A673 (cell line): Measurements from ENCODE around the gene GPR17. TPM values are rescaled to one million over a fixed set of nuclear protein-coding genes. Genes with fewer than 3 reads are reported as not detected.

Source experiments
- BruUV-seq: library from RNA; stranded (reverse); fragments of 400-500 nt; replicated peaks from 2 replicates; lab custom pipeline; 2021; lab: Mats Ljungman, UMichigan
- CTCF ChIA-PET: fragments of 300-600 bp; sonication (Branson Sonifier 250); formaldehyde crosslinking; loops from one replicate; lab custom pipeline; 2022; ENCODE audit warnings: antibody characterized with exemption; lab: Charles Lee
- POLR2A ChIA-PET: fragments of 300-600 bp; sonication (Branson Sonifier 250); formaldehyde crosslinking; loops from one replicate; lab custom pipeline; 2022; ENCODE audit warnings: antibody characterized with exemption; ENCODE audit not compliant: low non-redundant PET; lab: Charles Lee
- DNase-seq: peaks from one replicate; pipeline ENCODE4 v3.0.0-alpha.2; 2015; ENCODE audit warnings: low spot score
- H3K27ac ChIP-seq: fragments of 200-600 bp; sonication (generic); 2 replicates; pipeline ENCODE4 v1.5.1; 2016; ENCODE audit warnings: mixed run types, low read depth, mild to moderate bottlenecking, mixed read lengths, antibody characterized with exemption, low read length; ENCODE audit not compliant: poor library complexity, severe bottlenecking
- H3K27me3 ChIP-seq: fragments of 200-600 bp; sonication (generic); replicated peaks from 2 replicates; pipeline ENCODE4 v1.6.1; 2017; ENCODE audit warnings: mixed run types, low read depth, mild to moderate bottlenecking, mixed read lengths, antibody characterized with exemption, low read length; ENCODE audit not compliant: insufficient read depth, poor library complexity
- H3K36me3 ChIP-seq: fragments of 200-600 bp; sonication (generic); 2 replicates; pipeline ENCODE4 v1.6.1; 2016; ENCODE audit warnings: mixed run types, mild to moderate bottlenecking, mixed read lengths, antibody characterized with exemption, low read length; ENCODE audit not compliant: insufficient read depth, poor library complexity, severe bottlenecking
- H3K4me1 ChIP-seq: fragments of 200-600 bp; sonication (generic); 2 replicates; pipeline ENCODE4 v1.6.1; 2017; ENCODE audit warnings: mixed run types, mild to moderate bottlenecking, mixed read lengths, antibody characterized with exemption, low read length; ENCODE audit not compliant: insufficient read depth, poor library complexity, severe bottlenecking
- H3K4me3 ChIP-seq: fragments of 200-600 bp; sonication (generic); 2 replicates; pipeline ENCODE4 v1.5.1; 2016; ENCODE audit warnings: low read depth, mixed run types, mild to moderate bottlenecking, mixed read lengths, low read length; ENCODE audit not compliant: poor library complexity, severe bottlenecking
- H3K9me3 ChIP-seq: fragments of 200-600 bp; sonication (generic); 2 replicates; pipeline ENCODE4 v1.6.1; 2016; ENCODE audit warnings: mixed run types, low read depth, mild to moderate bottlenecking, mixed read lengths, antibody characterized with exemption, low read length; ENCODE audit not compliant: poor library complexity, severe bottlenecking
- CTCF ChIP-seq: fragments of 300-800, 200-600 bp; sonication (generic); conservative IDR thresholded peaks from 2 replicates; pipeline ENCODE4 v1.5.1; 2017; ENCODE audit warnings: low read depth, mild to moderate bottlenecking, antibody characterized with exemption, low read length, moderate library complexity, mixed read lengths
- EZH2 ChIP-seq: fragments of 200-600 bp; sonication (generic); IDR thresholded peaks from 2 replicates; pipeline ENCODE4 v1.6.1; 2017; ENCODE audit warnings: borderline replicate concordance, low read depth, mild to moderate bottlenecking, mixed read lengths, antibody characterized with exemption, low read length; ENCODE audit not compliant: poor library complexity, severe bottlenecking
- intact Hi-C: fragments of 100-400 bp; cut with micrococcal nuclease; formaldehyde crosslinking; loops from one replicate; pipeline ENCODE4 v1.10.0; 2022; ENCODE audit not compliant: unreplicated experiment
- total RNA-seq: library from RNA; stranded (reverse); gene quantifications from 2 replicates; pipeline ENCODE4 v1.2.3, GENCODE V29; 2021

GPR17 gene
- total RNA-seq, 1 experiment from 2014 or later = 0.45 TPM

GRCh38 chr2:127683757-127684156 lies 37.8 kb downstream of the GPR17 start:
- Histone ChIP-seq H3K27me3 (no peaks in the 10 kb centered on the region), H3K27ac (no peak overlapping the region), H3K36me3 (no peaks in the 10 kb centered on the region), H3K4me3 (no peak overlapping the region), H3K4me1 (peaks cover 9% of the 10 kb centered on the region), H3K9me3 (peaks cover 8% of the 10 kb centered on the region)
- CTCF ChIA-PET = no interaction called here
- POLR2A ChIA-PET = no interaction called here
- intact Hi-C loops = no loop called here
- no peak for DNase-seq
- TF ChIP-seq EZH2 (no peak), CTCF (no peak)
- BruUV-seq = no TSS peak

- peaks cover 9% of the 10 kb centered on the region for H3K4me1 ChIP-seq
- BruUV-seq = no TSS peak
- ChIA-PET CTCF (no interaction called here), POLR2A (no interaction called here)
- no peak for DNase-seq
- intact Hi-C loops = no loop called here
- H3K36me3 ChIP-seq = no peaks in the 10 kb centered on the region
- peaks cover 15% of the 10 kb centered on the region for H3K9me3 ChIP-seq
- H3K27me3 ChIP-seq = no peaks in the 10 kb centered on the region
- TF ChIP-seq CTCF (no peak), EZH2 (no peak)
- H3K27ac ChIP-seq = no peak overlapping the region
- H3K4me3 ChIP-seq = no peak overlapping the region
These were observed 39.6 kb downstream of the GPR17 start for GRCh38 chr2:127685410-127686080.

GRCh38 chr2:127688405-127688804 lies 42.5 kb downstream of the GPR17 start:
- no peak for DNase-seq
- H3K4me3 ChIP-seq = no peak overlapping the region
- no peaks in the 10 kb centered on the region for H3K27me3 ChIP-seq
- BruUV-seq = no TSS peak
- no peak for TF ChIP-seq CTCF
- TF ChIP-seq EZH2 = no peak
- H3K36me3 ChIP-seq = no peaks in the 10 kb centered on the region
- no peak overlapping the region for H3K27ac ChIP-seq
- intact Hi-C loops = no loop called here
- ChIA-PET POLR2A (no interaction called here), CTCF (no interaction called here)
- H3K9me3 ChIP-seq = peaks cover 17% of the 10 kb centered on the region
- peaks cover 9% of the 10 kb centered on the region for H3K4me1 ChIP-seq
